ENCODE results near the gene DNAJB4. TPM values are rescaled to one million over a fixed set of nuclear protein-coding genes. Genes with fewer than 3 reads are reported as not detected.

Gene DNAJB4
- total and polyA plus RNA-seq, 2 experiments from 2014 or later: 29.5 to 36.5 TPM

DNA sequence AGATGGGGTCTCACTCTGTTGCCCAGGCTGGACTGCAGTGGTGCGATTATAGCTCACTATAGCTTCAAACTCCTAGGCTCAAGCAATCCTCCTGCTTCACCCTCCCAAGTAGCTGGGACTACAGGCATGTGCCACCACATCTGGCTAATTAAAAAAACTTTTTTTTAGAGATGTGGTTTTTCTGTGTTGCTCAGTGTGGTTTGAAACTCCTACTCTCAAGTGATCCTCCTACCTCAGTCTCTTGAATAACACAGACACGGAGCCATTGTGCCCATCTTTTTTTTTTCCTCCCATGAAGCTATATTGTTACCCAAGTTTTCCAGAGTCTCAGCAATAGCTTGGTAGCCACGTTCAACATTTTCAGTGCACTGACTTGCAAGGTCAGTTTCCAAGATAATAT is 43.7 kb downstream of the DNAJB4 start:
- Histone ChIP-seq H3K27ac (no peak overlapping the region), H3K27me3 (peaks cover 25% of the 10 kb centered on the region), H3K36me3 (replicated peaks; ENCODE audit: insufficient read depth, low read depth) (no peaks in the 10 kb centered on the region), H3K79me2 (peaks cover 25% of the 10 kb centered on the region), H3K4me1 (ENCODE audit: insufficient read depth) (peaks cover 10% of the 10 kb centered on the region), H3K9me2 (replicated peaks; ENCODE audit: insufficient read depth) (no peaks in the 10 kb centered on the region), H3K4me3 (no peak overlapping the region), H2AFZ (no peak overlapping the region), H3K4me2 (peak overlapping the region; percentile 94), H3K9me3 (ENCODE audit: low read depth) (no peaks in the 10 kb centered on the region), H4K20me1 (ENCODE audit: insufficient read depth, poor library complexity, severe bottlenecking) (peaks cover 5% of the 10 kb centered on the region)
- TF ChIP-seq EZH2 (IDR thresholded peaks at IDR 0.05; ENCODE audit: borderline replicate concordance) (no peak), EZH2phosphoT487 (IDR thresholded peaks at IDR 0.05; ENCODE audit: low read depth, severe bottlenecking, unreplicated experiment) (no peak)
- TF ChIP-seq, protein P1, sequence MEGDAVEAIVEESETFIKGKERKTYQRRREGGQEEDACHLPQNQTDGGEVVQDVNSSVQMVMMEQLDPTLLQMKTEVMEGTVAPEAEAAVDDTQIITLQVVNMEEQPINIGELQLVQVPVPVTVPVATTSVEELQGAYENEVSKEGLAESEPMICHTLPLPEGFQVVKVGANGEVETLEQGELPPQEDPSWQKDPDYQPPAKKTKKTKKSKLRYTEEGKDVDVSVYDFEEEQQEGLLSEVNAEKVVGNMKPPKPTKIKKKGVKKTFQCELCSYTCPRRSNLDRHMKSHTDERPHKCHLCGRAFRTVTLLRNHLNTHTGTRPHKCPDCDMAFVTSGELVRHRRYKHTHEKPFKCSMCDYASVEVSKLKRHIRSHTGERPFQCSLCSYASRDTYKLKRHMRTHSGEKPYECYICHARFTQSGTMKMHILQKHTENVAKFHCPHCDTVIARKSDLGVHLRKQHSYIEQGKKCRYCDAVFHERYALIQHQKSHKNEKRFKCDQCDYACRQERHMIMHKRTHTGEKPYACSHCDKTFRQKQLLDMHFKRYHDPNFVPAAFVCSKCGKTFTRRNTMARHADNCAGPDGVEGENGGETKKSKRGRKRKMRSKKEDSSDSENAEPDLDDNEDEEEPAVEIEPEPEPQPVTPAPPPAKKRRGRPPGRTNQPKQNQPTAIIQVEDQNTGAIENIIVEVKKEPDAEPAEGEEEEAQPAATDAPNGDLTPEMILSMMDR (IDR thresholded peaks at IDR 0.05; ENCODE audit: poor library complexity): no peak
- DNase-seq (ENCODE audit: low spot score): no peak
- 89% methylated on average over 3 of the region's 3 CpGs for WGBS (ENCODE audit: low lambda C conversion rate, missing lambda C conversion rate)

DNA sequence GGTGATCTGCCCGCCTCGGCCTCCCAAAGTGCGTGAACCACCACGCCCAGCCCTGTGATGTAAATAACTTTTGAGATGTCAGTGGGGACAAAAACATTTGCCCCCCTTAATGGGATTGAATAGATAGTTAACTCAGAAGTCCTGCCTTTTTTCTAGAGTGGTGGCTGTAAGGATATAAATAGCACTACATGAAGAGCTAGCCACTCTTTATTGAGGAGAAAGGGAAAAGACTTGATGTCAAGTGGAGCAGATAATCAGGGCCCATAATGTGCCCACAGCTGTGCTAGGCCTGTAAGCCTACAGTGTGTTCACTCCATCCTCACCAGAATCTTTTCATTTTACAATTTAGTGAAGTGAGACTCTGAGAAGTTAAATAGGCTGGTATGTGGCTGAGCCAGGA is 44.7 kb downstream of the DNAJB4 start:
- no peak overlapping the region for H3K4me3 ChIP-seq
- no peak overlapping the region for H2AFZ ChIP-seq
- H3K27ac ChIP-seq: no peak overlapping the region
- peaks cover 30% of the 10 kb centered on the region for H3K79me2 ChIP-seq
- peaks cover 25% of the 10 kb centered on the region for H3K27me3 ChIP-seq
- no peaks in the 10 kb centered on the region for H3K36me3 ChIP-seq (replicated peaks; ENCODE audit: insufficient read depth, low read depth)
- DNase-seq (ENCODE audit: low spot score): no peak
- H3K9me2 ChIP-seq (replicated peaks; ENCODE audit: insufficient read depth): no peaks in the 10 kb centered on the region
- TF ChIP-seq EZH2phosphoT487 (IDR thresholded peaks at IDR 0.05; ENCODE audit: low read depth, severe bottlenecking, unreplicated experiment): no peak
- TF ChIP-seq EZH2 (IDR thresholded peaks at IDR 0.05; ENCODE audit: borderline replicate concordance): no peak
- TF ChIP-seq, protein P1 (IDR thresholded peaks at IDR 0.05; ENCODE audit: poor library complexity): no peak
- peaks cover 10% of the 10 kb centered on the region for H3K4me1 ChIP-seq (ENCODE audit: insufficient read depth)
- peaks cover 5% of the 10 kb centered on the region for H4K20me1 ChIP-seq (ENCODE audit: insufficient read depth, poor library complexity, severe bottlenecking)
- 99% methylated on average over 4 of the region's 4 CpGs for WGBS (ENCODE audit: low lambda C conversion rate, missing lambda C conversion rate)
- H3K4me2 ChIP-seq: no peak overlapping the region
- H3K9me3 ChIP-seq (ENCODE audit: low read depth): no peaks in the 10 kb centered on the region

DNA sequence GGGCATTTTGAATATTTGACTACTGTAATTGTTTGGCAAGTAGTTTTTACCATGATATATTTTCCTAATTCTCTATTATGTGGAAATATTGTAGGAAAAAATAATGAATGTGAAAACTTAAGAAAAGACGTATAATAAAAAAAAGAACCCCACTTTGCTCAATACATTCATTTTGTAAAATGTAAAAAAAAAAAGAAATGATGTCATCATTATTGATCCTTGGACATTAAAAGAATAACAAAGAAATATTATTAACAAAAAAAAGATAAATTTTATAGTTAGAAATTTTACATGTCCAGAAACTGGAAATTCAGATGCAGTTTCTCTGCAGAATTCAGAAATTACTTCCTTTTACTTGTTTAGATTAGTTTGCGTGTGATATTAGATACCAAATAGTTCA is 46.3 kb downstream of the DNAJB4 start:
- Histone ChIP-seq H3K9me3 (ENCODE audit: low read depth) (no peaks in the 10 kb centered on the region), H3K27me3 (peaks cover 12% of the 10 kb centered on the region), H3K9me2 (replicated peaks; ENCODE audit: insufficient read depth) (no peaks in the 10 kb centered on the region), H2AFZ (no peak overlapping the region), H3K36me3 (replicated peaks; ENCODE audit: insufficient read depth, low read depth) (no peaks in the 10 kb centered on the region), H3K27ac (no peak overlapping the region), H3K4me3 (no peak overlapping the region), H3K4me2 (no peak overlapping the region), H4K20me1 (ENCODE audit: insufficient read depth, poor library complexity, severe bottlenecking) (peaks cover 5% of the 10 kb centered on the region), H3K4me1 (ENCODE audit: insufficient read depth) (peaks cover 4% of the 10 kb centered on the region), H3K79me2 (peaks cover 37% of the 10 kb centered on the region)
- TF ChIP-seq, protein P1 (IDR thresholded peaks at IDR 0.05; ENCODE audit: poor library complexity): no peak
- TF ChIP-seq EZH2phosphoT487 (IDR thresholded peaks at IDR 0.05; ENCODE audit: low read depth, severe bottlenecking, unreplicated experiment): no peak
- TF ChIP-seq EZH2 (IDR thresholded peaks at IDR 0.05; ENCODE audit: borderline replicate concordance): no peak
- WGBS (ENCODE audit: low lambda C conversion rate, missing lambda C conversion rate): 91% methylated on average over 2 of the region's 2 CpGs
- DNase-seq (ENCODE audit: low spot score): no peak
